GM12873 (cell line): ENCODE results near the gene PAIP2.

ENCODE experiments used
- CTCF ChIP-seq: IDR thresholded peaks from 2 replicates; pipeline ENCODE4 v1.5.1; 2012; ENCODE audit warnings: low read depth, mild to moderate bottlenecking, moderate library complexity, low read length, control low read depth; ENCODE audit not compliant: insufficient read depth; ENCODE audit errors: missing control alignments

Gene PAIP2

GRCh38 chr5:139414581-139415130 is 73.0 kb downstream of the PAIP2 start:
- no peak for TF ChIP-seq CTCF

- TF ChIP-seq CTCF, result no peak
Observed at GRCh38 chr5:139415221-139415861, 73.7 kb downstream of the PAIP2 start.

GRCh38 chr5:139415869-139416268 is 74.2 kb downstream of the PAIP2 start:
- TF ChIP-seq CTCF, result no peak

GRCh38 chr5:139416651-139417050 is 75.0 kb downstream of the PAIP2 start:
- no peak for TF ChIP-seq CTCF

GRCh38 chr5:139417214-139417613 is 75.6 kb downstream of the PAIP2 start:
- TF ChIP-seq CTCF, result no peak

GRCh38 chr5:139418793-139419192 is 77.1 kb downstream of the PAIP2 start:
- no peak for TF ChIP-seq CTCF
